PC-3 (cell line): ENCODE measurements around the gene PRDM1. TPM values are rescaled to one million over a fixed set of nuclear protein-coding genes. Genes with fewer than 3 reads are reported as not detected.

ENCODE experiments used
- ATAC-seq: fragments of 200-7000 bp; cut with Tn5 transposase; 2 replicates; pipeline ENCODE4 v1.9.1; 2020; ENCODE audit warnings: mild to moderate bottlenecking, moderate library complexity
- BruUV-seq: library from RNA; stranded (reverse); fragments of 400-500 nt; replicated peaks from 2 replicates; lab custom pipeline; 2021; lab: Mats Ljungman, UMichigan
- CTCF ChIA-PET: fragments of 300-600 bp; sonication (Branson Sonifier 250); formaldehyde crosslinking; loops from one replicate; lab custom pipeline; 2022; ENCODE audit warnings: antibody characterized with exemption; lab: Charles Lee
- POLR2A ChIA-PET: fragments of 300-600 bp; sonication (Branson Sonifier 250); formaldehyde crosslinking; loops from one replicate; lab custom pipeline; 2022; ENCODE audit warnings: antibody characterized with exemption; ENCODE audit not compliant: unreplicated experiment; lab: Charles Lee
- DNase-seq: peaks from one replicate; pipeline ENCODE4 v3.0.0-alpha.2; 2015
- H2AFZ ChIP-seq: fragments of 300-600 bp; sonication (generic); 2 replicates; pipeline ENCODE4 v1.6.0; 2016; ENCODE audit warnings: antibody characterized with exemption, low read length
- H3F3A ChIP-seq: fragments of 300-600 bp; sonication (generic); one replicate; pipeline ENCODE4 v1.6.0; 2017; ENCODE audit warnings: antibody characterized with exemption, low read length, control low read depth, mild to moderate bottlenecking; ENCODE audit not compliant: unreplicated experiment
- H3K27ac ChIP-seq: fragments of 300-600 bp; sonication (generic); 2 replicates; pipeline ENCODE4 v1.5.1; 2016; ENCODE audit warnings: mild to moderate bottlenecking, low read length
- H3K27me3 ChIP-seq: fragments of 300-600 bp; sonication (generic); 2 replicates; pipeline ENCODE4 v1.6.1; 2016; ENCODE audit warnings: low read length, mixed read lengths
- H3K36me3 ChIP-seq: fragments of 300-600 bp; sonication (generic); 2 replicates; pipeline ENCODE4 v1.6.1; 2016; ENCODE audit warnings: low read depth, mixed run types, low read length, mixed read lengths
- H3K4me1 ChIP-seq: fragments of 300-600 bp; sonication (generic); 2 replicates; pipeline ENCODE4 v1.5.1; 2016; ENCODE audit warnings: low read length; ENCODE audit not compliant: insufficient read depth
- H3K4me2 ChIP-seq: fragments of 300-600 bp; sonication (generic); 2 replicates; pipeline ENCODE4 v1.6.0; 2016; ENCODE audit warnings: low read length
- H3K4me3 ChIP-seq: fragments of 300-600 bp; sonication (generic); 2 replicates; pipeline ENCODE4 v1.5.1; 2016; ENCODE audit warnings: mild to moderate bottlenecking, low read length, mixed read lengths
- H3K79me2 ChIP-seq: fragments of 300-600 bp; sonication (generic); 2 replicates; pipeline ENCODE4 v1.6.1; 2017; ENCODE audit warnings: low read length, mixed read lengths
- H3K9ac ChIP-seq: fragments of 300-600 bp; sonication (generic); 2 replicates; pipeline ENCODE4 v1.6.0; 2016; ENCODE audit warnings: mild to moderate bottlenecking, low read length
- H3K9me2 ChIP-seq: fragments of 300-600 bp; sonication (generic); replicated peaks from 2 replicates; pipeline ENCODE4 v1.6.1; 2016; ENCODE audit warnings: mixed run types, low read length, mixed read lengths
- H3K9me3 ChIP-seq: fragments of 300-600 bp; sonication (generic); 2 replicates; pipeline ENCODE4 v1.6.1; 2016; ENCODE audit warnings: low read length, mixed read lengths
- H4K20me1 ChIP-seq: fragments of 300-600 bp; sonication (generic); 2 replicates; pipeline ENCODE4 v1.6.1; 2016; ENCODE audit warnings: low read length, mixed read lengths
- CTCF ChIP-seq: fragments of 300-600 bp; sonication (generic); conservative IDR thresholded peaks from 2 replicates; pipeline ENCODE4 v1.5.1; 2017; ENCODE audit warnings: antibody characterized with exemption, low read depth, mild to moderate bottlenecking, low read length
- EZH2 ChIP-seq: fragments of 300-600 bp; sonication (generic); IDR thresholded peaks from one replicate; pipeline ENCODE4 v1.6.1; 2017; ENCODE audit warnings: antibody characterized with exemption, mild to moderate bottlenecking, low read length; ENCODE audit not compliant: unreplicated experiment
- EZH2phosphoT487 ChIP-seq: fragments of 300-600 bp; sonication (generic); IDR thresholded peaks from 2 replicates; pipeline ENCODE4 v1.6.1; 2018; ENCODE audit warnings: mild to moderate bottlenecking, antibody characterized with exemption, low read length, borderline replicate concordance
- intact Hi-C: fragments of 100-400 bp; cut with micrococcal nuclease; formaldehyde crosslinking; loops from 2 replicates; pipeline ENCODE4 v1.9.0; 2023
- total RNA-seq: library from RNA; depleted of rRNA; stranded (reverse); fragments of >200 nt; gene quantifications from 2 replicates; pipeline ENCODE4 v1.2.3, GENCODE V29; 2014

Gene PRDM1
- total RNA-seq, 1 experiment from 2014 or later, result 2.0 TPM

DNA sequence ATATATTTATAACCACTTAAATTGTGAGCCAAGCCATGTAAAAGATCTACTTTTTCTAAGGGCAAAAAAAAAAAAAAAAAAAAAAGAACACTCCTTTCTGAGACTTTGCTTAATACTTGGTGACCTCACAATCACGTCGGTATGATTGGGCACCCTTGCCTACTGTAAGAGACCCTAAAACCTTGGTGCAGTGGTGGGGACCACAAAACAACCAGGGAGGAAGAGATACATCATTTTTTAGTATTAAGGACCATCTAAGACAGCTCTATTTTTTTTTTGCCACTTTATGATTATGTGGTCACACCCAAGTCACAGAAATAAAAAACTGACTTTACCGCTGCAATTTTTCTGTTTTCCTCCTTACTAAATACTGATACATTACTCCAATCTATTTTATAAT lies 22.9 kb downstream of the PRDM1 start:
- CTCF ChIA-PET, result interaction anchor here (0.6 kb wide), 1 partner anchor 9 kb away, joined by 3 read pairs; no protein-coding TSS in a partner anchor

GRCh38 chr6:106110164-106110826 lies 24.2 kb downstream of the PRDM1 start:
- no peak overlapping the region for H2AFZ ChIP-seq
- H3K4me1 ChIP-seq, result peaks cover 9% of the 10 kb centered on the region; the same call in 1 of the 2 replicates
- TF ChIP-seq EZH2 (no peak), EZH2phosphoT487 (no peak), CTCF (no peak)
- no peaks in the 10 kb centered on the region for H3K9me3 ChIP-seq
- no peak overlapping the region for H3K4me3 ChIP-seq
- H3K27ac ChIP-seq, result no peak overlapping the region
- H3K4me2 ChIP-seq, result no peak overlapping the region
- POLR2A ChIA-PET, result no interaction called here
- CTCF ChIA-PET, result no interaction called here
- H4K20me1 ChIP-seq, result no peaks in the 10 kb centered on the region
- no peaks in the 10 kb centered on the region for H3K79me2 ChIP-seq
- H3F3A ChIP-seq, result no peaks in the 10 kb centered on the region
- intact Hi-C loops, result no loop called here
- no peak for ATAC-seq
- no peaks in the 10 kb centered on the region for H3K9me2 ChIP-seq
- no peaks in the 10 kb centered on the region for H3K27me3 ChIP-seq
- no peaks in the 10 kb centered on the region; the same call in 1 of the 2 replicates for H3K36me3 ChIP-seq
- H3K9ac ChIP-seq, result no peak overlapping the region
- BruUV-seq, result no TSS peak
- no peak for DNase-seq

More for the DNA sequence above, 22.9 kb downstream of the PRDM1 start:
- H3K27ac ChIP-seq, result no peak overlapping the region
- H3K4me2 ChIP-seq, result no peak overlapping the region
- no peaks in the 10 kb centered on the region for H3K9me2 ChIP-seq
- TF ChIP-seq EZH2phosphoT487 (no peak), EZH2 (no peak), CTCF (no peak)
- H3K4me1 ChIP-seq, result peaks cover 9% of the 10 kb centered on the region; the same call in 1 of the 2 replicates
- POLR2A ChIA-PET, result interaction anchor here (0.6 kb wide), 1 partner anchor 19 kb away, joined by 6 read pairs; no protein-coding TSS in a partner anchor
- H3K4me3 ChIP-seq, result no peak overlapping the region
- H3K27me3 ChIP-seq, result no peaks in the 10 kb centered on the region
- no peaks in the 10 kb centered on the region for H3F3A ChIP-seq
- H3K9me3 ChIP-seq, result no peaks in the 10 kb centered on the region
- no peak overlapping the region for H3K9ac ChIP-seq
- no peak for ATAC-seq
- no peak overlapping the region for H2AFZ ChIP-seq
- H3K79me2 ChIP-seq, result no peaks in the 10 kb centered on the region
- H4K20me1 ChIP-seq, result no peaks in the 10 kb centered on the region
- no peaks in the 10 kb centered on the region; the same call in 1 of the 2 replicates for H3K36me3 ChIP-seq
- intact Hi-C loops, result no loop called here
- DNase-seq, result no peak
- no TSS peak for BruUV-seq

DNA sequence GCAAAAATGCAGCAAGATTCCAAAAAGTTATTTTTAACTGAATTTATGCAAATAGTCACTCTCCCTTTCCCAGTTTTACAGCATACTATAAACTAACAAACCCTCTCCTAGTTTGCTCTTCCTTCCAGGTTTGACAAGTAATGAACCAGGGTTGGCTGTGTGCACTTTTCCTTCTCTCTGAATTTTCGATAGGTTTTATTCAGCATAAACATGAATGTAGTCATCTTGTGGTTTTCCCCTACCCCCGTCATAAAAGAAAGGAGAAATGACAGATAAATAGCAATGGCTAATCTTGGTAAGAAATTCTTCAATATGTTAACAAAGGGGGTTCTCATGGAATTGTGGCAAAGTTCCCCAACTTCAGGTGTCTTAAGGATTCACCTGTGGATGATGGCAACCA lies 26.3 kb downstream of the PRDM1 start:
- Histone ChIP-seq H3K9me3 (no peaks in the 10 kb centered on the region), H3F3A (no peaks in the 10 kb centered on the region), H3K4me3 (no peak overlapping the region), H3K36me3 (no peaks in the 10 kb centered on the region), H2AFZ (no peak overlapping the region), H3K27me3 (no peaks in the 10 kb centered on the region), H3K4me1 (peaks cover 16% of the 10 kb centered on the region), H3K4me2 (no peak overlapping the region; the same call in 1 of the 2 replicates), H3K27ac (no peak overlapping the region), H3K79me2 (no peaks in the 10 kb centered on the region), H3K9ac (no peak overlapping the region), H3K9me2 (no peaks in the 10 kb centered on the region), H4K20me1 (no peaks in the 10 kb centered on the region)
- DNase-seq, result peak; percentile 22
- TF ChIP-seq EZH2 (no peak), CTCF (no peak), EZH2phosphoT487 (no peak)
- CTCF ChIA-PET, result no interaction called here
- POLR2A ChIA-PET, result no interaction called here
- no TSS peak for BruUV-seq
- no peak for ATAC-seq
- intact Hi-C loops, result no loop called here
